Gastroesophageal sphincter (tissue), 4 donors: ENCODE measurements around the gene SDK2. TPM values are rescaled to one million over a fixed set of nuclear protein-coding genes. Genes with fewer than 3 reads are reported as not detected.

Source experiments
- ATAC-seq: fragments of 150-250 bp; one replicate; pipeline ENCODE4 v1.9.1; 2016; ENCODE audit warnings: mild to moderate bottlenecking, moderate library complexity
- H3K27ac ChIP-seq, 4 donors: fragments of 200-600 bp; sonication (generic) in 3 of 4; 1 replicate in 3 of 4; 2 replicates in 1 of 4; pipeline ENCODE4 v1.5.1; 2016 to 2019
- H3K27me3 ChIP-seq: fragments of 200-600 bp; sonication (generic); one replicate; pipeline ENCODE4 v1.5.1; 2019
- H3K36me3 ChIP-seq, 2 donors: fragments of 200-600 bp; sonication (generic); one replicate each; pipeline ENCODE4 v1.5.1; 2019; ENCODE audit warnings: control low read depth in 1 of 2
- H3K4me1 ChIP-seq, 3 donors: fragments of 200-600 bp; sonication (generic); 1 replicate in 2 of 3; 2 replicates in 1 of 3; pipeline ENCODE4 v1.5.1; 2016 to 2019; ENCODE audit warnings: control low read depth in 2 of 3
- H3K4me3 ChIP-seq, 2 donors: fragments of 200-600 bp; sonication (generic); one replicate each; pipeline ENCODE4 v1.5.1; 2019; ENCODE audit warnings: mild to moderate bottlenecking in 1 of 2, moderate library complexity in 1 of 2
- H3K9me3 ChIP-seq, 3 donors: fragments of 200-600 bp; sonication (generic); one replicate each; pipeline ENCODE4 v1.5.1; 2017 to 2019; ENCODE audit warnings: control low read depth in 2 of 3
- EP300 ChIP-seq: sonication (generic); formaldehyde crosslinking; IDR thresholded peaks from one replicate; pipeline ENCODE4 v1.6.1; 2017; ENCODE audit warnings: antibody characterized with exemption, mild to moderate bottlenecking
- POLR2A ChIP-seq, 2 donors: fragments of 450-650 bp; IDR thresholded peaks; one replicate each; pipeline ENCODE4 v1.6.1; 2017; ENCODE audit warnings: antibody characterized with exemption in 2 of 2, mild to moderate bottlenecking in 2 of 2, moderate library complexity in 1 of 2
- POLR2AphosphoS5 ChIP-seq: sonication (generic); formaldehyde crosslinking; IDR thresholded peaks from one replicate; pipeline ENCODE4 v1.6.1; 2017; ENCODE audit warnings: antibody characterized with exemption
- WGBS, 2 donors: methylation state at CpG; one replicate each; pipeline ENCODE4 v1.1.5; 2018; ENCODE audit warnings: low coverage in 1 of 2; 5-methylcytosine and 5-hydroxymethylcytosine counted together
- total RNA-seq, 4 donors: library from RNA; depleted of rRNA; stranded (reverse); fragments of >200 nt; gene quantifications; one replicate each; pipeline ENCODE4 v1.1.0, GENCODE V29; 2016
- TF ChIP-seq, protein P1 (sequence below), 4 experiments: fragments of 200-600 bp in 2 of 4; fragments of 450-650 bp in 2 of 4; sonication (generic) in 1 of 4; IDR thresholded peaks; one replicate each; pipeline ENCODE4 v1.5.1; 2017 to 2019; ENCODE audit warnings: antibody characterized with exemption in 4 of 4, mild to moderate bottlenecking in 2 of 4, moderate library complexity in 2 of 4

The SDK2 gene
- total RNA-seq, 4 donors from 2014 or later: 0.31 to 2.0 (median 0.78) TPM

DNA sequence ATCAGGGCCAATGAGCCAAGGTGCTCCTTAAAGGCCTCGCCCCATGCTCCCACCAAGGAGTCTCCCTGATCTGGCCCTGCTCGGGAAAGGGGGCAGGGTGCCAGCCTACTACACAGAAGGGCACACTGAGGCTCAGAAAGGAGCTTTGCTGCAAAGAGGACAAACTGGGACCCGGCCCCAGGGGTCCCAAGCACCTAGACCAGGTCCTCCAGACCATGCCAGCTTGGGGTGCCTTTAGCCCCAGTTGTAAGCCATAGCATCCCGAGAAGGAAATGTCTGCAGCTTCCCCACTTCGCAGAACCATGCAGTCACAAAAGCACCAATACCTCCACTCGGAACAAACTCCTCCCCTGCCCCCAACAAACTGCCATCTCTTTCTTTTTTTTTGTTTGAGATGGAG is 257.7 kb downstream of the SDK2 start:
- no peak overlapping the region for H3K4me3 ChIP-seq
- no peaks in the 10 kb centered on the region for H3K36me3 ChIP-seq
- TF ChIP-seq, protein P1, sequence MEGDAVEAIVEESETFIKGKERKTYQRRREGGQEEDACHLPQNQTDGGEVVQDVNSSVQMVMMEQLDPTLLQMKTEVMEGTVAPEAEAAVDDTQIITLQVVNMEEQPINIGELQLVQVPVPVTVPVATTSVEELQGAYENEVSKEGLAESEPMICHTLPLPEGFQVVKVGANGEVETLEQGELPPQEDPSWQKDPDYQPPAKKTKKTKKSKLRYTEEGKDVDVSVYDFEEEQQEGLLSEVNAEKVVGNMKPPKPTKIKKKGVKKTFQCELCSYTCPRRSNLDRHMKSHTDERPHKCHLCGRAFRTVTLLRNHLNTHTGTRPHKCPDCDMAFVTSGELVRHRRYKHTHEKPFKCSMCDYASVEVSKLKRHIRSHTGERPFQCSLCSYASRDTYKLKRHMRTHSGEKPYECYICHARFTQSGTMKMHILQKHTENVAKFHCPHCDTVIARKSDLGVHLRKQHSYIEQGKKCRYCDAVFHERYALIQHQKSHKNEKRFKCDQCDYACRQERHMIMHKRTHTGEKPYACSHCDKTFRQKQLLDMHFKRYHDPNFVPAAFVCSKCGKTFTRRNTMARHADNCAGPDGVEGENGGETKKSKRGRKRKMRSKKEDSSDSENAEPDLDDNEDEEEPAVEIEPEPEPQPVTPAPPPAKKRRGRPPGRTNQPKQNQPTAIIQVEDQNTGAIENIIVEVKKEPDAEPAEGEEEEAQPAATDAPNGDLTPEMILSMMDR (IDR thresholded peaks at IDR 0.05): no peak
- TF ChIP-seq EP300: no peak
- H3K4me1 ChIP-seq: no peaks in the 10 kb centered on the region
- no peak for ATAC-seq
- no peak overlapping the region for H3K27ac ChIP-seq
- H3K9me3 ChIP-seq: no peaks in the 10 kb centered on the region
- 93 to 95% methylated on average over 2 to 4 of the region's 6 CpGs for WGBS, 2 donors
- no peaks in the 10 kb centered on the region for H3K27me3 ChIP-seq

DNA sequence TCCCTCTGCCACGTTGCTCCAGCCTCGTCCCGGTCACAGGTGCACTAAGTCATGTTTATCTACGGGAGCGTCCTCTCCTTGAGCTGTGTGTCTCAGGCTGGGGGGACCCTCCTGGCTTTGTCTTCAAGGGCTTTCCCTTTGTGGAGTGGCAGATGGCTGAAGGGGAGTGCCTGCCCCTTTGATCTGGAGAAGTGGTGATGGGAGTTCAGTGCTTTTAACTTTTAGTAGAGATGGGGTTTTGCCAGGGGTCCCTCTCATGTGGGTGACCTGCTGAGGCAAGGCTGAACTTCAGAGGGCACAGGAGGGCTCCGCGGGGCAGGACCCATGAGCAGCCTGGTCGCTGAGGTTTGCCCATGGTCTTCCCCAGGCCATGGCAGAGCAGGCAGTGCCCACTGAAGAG is 259.3 kb downstream of the SDK2 start:
- Histone ChIP-seq H3K4me1 (no peaks in the 10 kb centered on the region), H3K9me3 (no peaks in the 10 kb centered on the region), H3K36me3 (no peaks in the 10 kb centered on the region), H3K27ac (no peak overlapping the region), H3K27me3 (no peaks in the 10 kb centered on the region), H3K4me3 (no peak overlapping the region)
- ATAC-seq: no peak
- TF ChIP-seq POLR2A (IDR thresholded peaks at IDR 0.05) (no peak), POLR2AphosphoS5 (no peak), EP300 (no peak)
- TF ChIP-seq, protein P1 (IDR thresholded peaks at IDR 0.05): no peak
- WGBS, 2 donors: 64% methylated on average over 5 of the region's 8 CpGs; no CpG with 5 or more reads in 1 of the 2 donors

DNA sequence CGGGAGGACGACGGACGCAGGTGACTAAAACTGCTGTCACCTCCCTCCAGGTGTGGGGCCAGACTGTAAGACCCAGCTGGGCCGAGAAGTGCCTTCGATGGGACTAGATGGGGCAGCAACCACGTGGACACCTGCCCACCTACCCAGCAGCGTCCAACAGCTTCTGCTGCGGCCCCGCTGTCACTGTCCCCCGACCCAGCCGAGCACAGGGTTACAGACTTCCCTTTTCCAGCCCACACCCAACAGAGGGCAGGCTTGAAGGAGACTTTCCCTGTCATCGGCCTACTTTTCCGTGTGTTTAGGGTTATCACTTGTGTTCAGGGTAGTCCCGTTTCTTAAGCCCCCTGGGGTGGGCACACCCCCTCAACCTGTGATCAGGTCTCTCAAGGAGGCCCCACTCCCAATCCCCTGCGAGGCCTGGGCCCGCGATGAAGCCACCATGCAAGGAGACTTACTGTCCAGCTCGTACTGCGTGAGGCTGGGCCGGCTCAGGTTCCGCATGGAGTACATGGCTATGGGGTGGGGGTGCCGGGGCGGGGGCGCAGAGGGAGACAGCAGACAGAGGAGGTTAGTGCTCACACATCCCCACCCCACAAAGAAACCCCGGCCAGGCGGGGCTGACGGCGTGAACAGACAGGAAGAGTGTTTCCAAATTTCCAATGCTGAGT is 263.7 kb downstream of the SDK2 start:
- H3K4me1 ChIP-seq: no peaks in the 10 kb centered on the region
- no peak for TF ChIP-seq POLR2AphosphoS5
- TF ChIP-seq, protein P1 (IDR thresholded peaks at IDR 0.05): no peak
- TF ChIP-seq POLR2A (IDR thresholded peaks at IDR 0.05): no peak
- no peak for TF ChIP-seq EP300
- no peak overlapping the region for H3K4me3 ChIP-seq
- H3K9me3 ChIP-seq: no peaks in the 10 kb centered on the region
- no peak overlapping the region for H3K27ac ChIP-seq
- H3K36me3 ChIP-seq: no peaks in the 10 kb centered on the region
- no peaks in the 10 kb centered on the region for H3K27me3 ChIP-seq
- ATAC-seq: no peak
- WGBS, 2 donors: 78% methylated on average over 9 of the region's 29 CpGs; no CpG with 5 or more reads in 1 of the 2 donors

DNA sequence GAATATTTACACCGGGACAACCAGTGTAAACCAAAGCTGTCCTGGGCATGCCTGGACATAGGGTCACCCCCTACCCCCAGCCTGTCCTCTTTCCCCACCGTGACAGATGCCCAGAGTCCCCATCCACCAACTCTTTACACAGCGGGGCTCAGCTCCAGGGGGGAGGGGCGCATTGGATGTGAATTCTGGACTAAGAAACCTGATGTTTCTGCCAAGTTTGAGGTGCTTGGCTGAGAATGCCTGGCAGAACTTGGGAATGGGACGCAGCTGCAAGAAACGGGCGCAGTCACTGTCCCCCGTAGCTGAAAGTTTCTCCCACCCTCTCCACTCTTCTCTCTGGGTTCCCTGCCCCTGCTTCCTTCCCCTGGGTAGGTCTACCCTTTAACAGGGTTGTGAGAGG is 264.4 kb downstream of the SDK2 start:
- Histone ChIP-seq H3K4me3 (no peak overlapping the region), H3K4me1 (no peaks in the 10 kb centered on the region), H3K27ac (no peak overlapping the region), H3K9me3 (no peaks in the 10 kb centered on the region), H3K27me3 (no peaks in the 10 kb centered on the region), H3K36me3 (no peaks in the 10 kb centered on the region)
- TF ChIP-seq, protein P1 (IDR thresholded peaks at IDR 0.05): no peak
- TF ChIP-seq POLR2A (IDR thresholded peaks at IDR 0.05) (no peak), EP300 (no peak), POLR2AphosphoS5 (no peak)
- no peak for ATAC-seq
- WGBS, 2 donors: no CpG with 5 or more reads among the region's 8 CpGs

DNA sequence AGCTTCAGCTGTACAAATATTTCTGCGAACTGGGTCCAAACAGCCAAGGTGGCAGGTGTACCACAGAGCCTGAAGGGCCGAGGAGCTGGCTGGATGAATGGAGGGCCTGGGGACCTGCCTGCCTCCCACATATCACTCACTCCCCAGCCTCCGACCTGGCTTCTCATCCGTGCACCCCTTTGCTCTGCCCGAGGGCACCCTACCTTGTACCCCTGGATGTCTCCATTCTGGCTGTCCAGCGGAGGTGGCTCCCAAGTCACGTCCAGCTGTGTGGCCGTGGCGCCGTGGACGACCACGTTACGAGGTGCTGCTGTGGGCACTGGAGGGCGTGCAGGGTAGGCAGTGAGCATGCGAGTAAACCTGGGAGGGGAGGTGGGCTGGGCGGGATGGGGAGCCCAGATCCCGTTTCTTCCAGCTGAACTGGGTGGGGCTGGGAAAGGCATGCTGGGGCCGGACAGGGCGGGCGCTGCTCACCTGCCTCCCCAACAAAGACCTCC is 265.2 kb downstream of the SDK2 start:
- ATAC-seq: no peak

More for the DNA sequence above, 265.2 kb downstream of the SDK2 start:
- H3K27me3 ChIP-seq: no peaks in the 10 kb centered on the region
- no peaks in the 10 kb centered on the region for H3K4me1 ChIP-seq
- no peak overlapping the region for H3K27ac ChIP-seq
- TF ChIP-seq EP300 (no peak), POLR2AphosphoS5 (no peak), POLR2A (IDR thresholded peaks at IDR 0.05) (no peak)
- TF ChIP-seq, protein P1 (IDR thresholded peaks at IDR 0.05): no peak
- no peak overlapping the region for H3K4me3 ChIP-seq
- H3K36me3 ChIP-seq: no peaks in the 10 kb centered on the region
- H3K9me3 ChIP-seq: no peaks in the 10 kb centered on the region
- 100% methylated on average over 3 of the region's 20 CpGs; no CpG with 5 or more reads in 1 of the 2 donors for WGBS, 2 donors
